Measurements from ENCODE around the gene TSSC4. TPM values are rescaled to one million over a fixed set of nuclear protein-coding genes. Genes with fewer than 3 reads are reported as not detected.

Gene TSSC4
- total RNA-seq, 6 experiments from 2014 or later = 47.4 to 74.7 (median 62.8) TPM

GRCh38 chr11:2393111-2393868 is 7.3 kb upstream of the TSSC4 start:
- Mint-ChIP-seq H3K27ac (no peak overlapping the region), H3K9me3 (no peaks in the 10 kb centered on the region), H3K36me3 (ENCODE audit: low read depth) (peaks cover 12% of the 10 kb centered on the region), H3K4me1 (ENCODE audit: low read depth) (peaks cover 23% of the 10 kb centered on the region), H3K27me3 (ENCODE audit: insufficient read depth) (peaks cover 4% of the 10 kb centered on the region), H3K4me3 (no peak overlapping the region)
- TF ChIP-seq CTCF (IDR thresholded peaks at IDR 0.05) = no peak
- no peak for DNase-seq

GRCh38 chr11:2393941-2394817 is 6.4 kb upstream of the TSSC4 start:
- H3K4me1 Mint-ChIP-seq (ENCODE audit: low read depth) = peaks cover 21% of the 10 kb centered on the region
- no peak overlapping the region for H3K27ac Mint-ChIP-seq
- peak; percentile 40; the same call in 1 of the 2 replicates for TF ChIP-seq CTCF (IDR thresholded peaks at IDR 0.05)
- H3K4me3 Mint-ChIP-seq = no peak overlapping the region
- H3K27me3 Mint-ChIP-seq (ENCODE audit: insufficient read depth) = peaks cover 4% of the 10 kb centered on the region
- no peak for DNase-seq
- H3K9me3 Mint-ChIP-seq = no peaks in the 10 kb centered on the region
- peaks cover 12% of the 10 kb centered on the region for H3K36me3 Mint-ChIP-seq (ENCODE audit: low read depth)

- Mint-ChIP-seq H3K4me3 (no peak overlapping the region), H3K4me1 (ENCODE audit: low read depth) (peaks cover 19% of the 10 kb centered on the region), H3K27me3 (ENCODE audit: insufficient read depth) (no peaks in the 10 kb centered on the region; the same call in 1 of the 2 replicates), H3K36me3 (ENCODE audit: low read depth) (peaks cover 12% of the 10 kb centered on the region), H3K9me3 (no peaks in the 10 kb centered on the region), H3K27ac (no peak overlapping the region)
- DNase-seq = no peak
- no peak for TF ChIP-seq CTCF (IDR thresholded peaks at IDR 0.05)
These were observed 5.8 kb upstream of the TSSC4 start for GRCh38 chr11:2394818-2395105.

GRCh38 chr11:2395211-2395730 is 5.3 kb upstream of the TSSC4 start:
- H3K27ac Mint-ChIP-seq = no peak overlapping the region
- peaks cover 12% of the 10 kb centered on the region for H3K36me3 Mint-ChIP-seq (ENCODE audit: low read depth)
- no peaks in the 10 kb centered on the region for H3K9me3 Mint-ChIP-seq
- no peak overlapping the region for H3K4me3 Mint-ChIP-seq
- no peak for DNase-seq
- H3K4me1 Mint-ChIP-seq (ENCODE audit: low read depth) = peaks cover 14% of the 10 kb centered on the region
- no peaks in the 10 kb centered on the region; the same call in 1 of the 2 replicates for H3K27me3 Mint-ChIP-seq (ENCODE audit: insufficient read depth)
- TF ChIP-seq CTCF (IDR thresholded peaks at IDR 0.05) = no peak

GRCh38 chr11:2395856-2396255 is 4.7 kb upstream of the TSSC4 start:
- Mint-ChIP-seq H3K27me3 (ENCODE audit: insufficient read depth) (peaks cover 3% of the 10 kb centered on the region; the same call in 1 of the 2 replicates), H3K9me3 (no peaks in the 10 kb centered on the region), H3K4me1 (ENCODE audit: low read depth) (peaks cover 8% of the 10 kb centered on the region), H3K36me3 (ENCODE audit: low read depth) (peaks cover 12% of the 10 kb centered on the region), H3K27ac (no peak overlapping the region), H3K4me3 (no peak overlapping the region)
- no peak for DNase-seq
- TF ChIP-seq CTCF (IDR thresholded peaks at IDR 0.05) = no peak
